Activated T-helper 1 cell treated with anti-CD3 and anti-CD28 coated beads, Interleukin-12 subunit alpha, Interleukin-12 subunit beta, Interleukin-2, Interleukin-4 antibody, amounts not matched to agents 30 ng/mL and 10 ng/mL and 1 ng/mL, durations not matched to agents 14 hours and 24 hours and 36 hours (primary cell): ENCODE data around the gene SCN4A. TPM values are rescaled to one million over a fixed set of nuclear protein-coding genes. Genes with fewer than 3 reads are reported as not detected.

ENCODE experiments used
- DNase-seq: peaks from one replicate; pipeline ENCODE4 v3.0.0; 2021; ENCODE audit warnings: low spot score
- H3K27ac Mint-ChIP-seq: one replicate; pipeline ENCODE4 v1.8.0; 2021; ENCODE audit warnings: mild to moderate bottlenecking, mixed read lengths
- H3K27me3 Mint-ChIP-seq: one replicate; pipeline ENCODE4 v1.8.0; 2022; ENCODE audit warnings: mild to moderate bottlenecking, moderate library complexity, mixed read lengths; ENCODE audit not compliant: insufficient read depth
- H3K36me3 Mint-ChIP-seq: one replicate; pipeline ENCODE4 v1.8.0; 2021; ENCODE audit warnings: low read depth, mixed read lengths
- H3K4me1 Mint-ChIP-seq: one replicate; pipeline ENCODE4 v1.8.0; 2021; ENCODE audit warnings: low read depth, mixed read lengths
- H3K4me3 Mint-ChIP-seq: one replicate; pipeline ENCODE4 v1.8.0; 2021; ENCODE audit warnings: mild to moderate bottlenecking, moderate library complexity, mixed read lengths
- H3K9me3 Mint-ChIP-seq: one replicate; pipeline ENCODE4 v1.8.0; 2021; ENCODE audit warnings: mixed read lengths
- intact Hi-C: fragments of 100-400 bp; cut with micrococcal nuclease; formaldehyde crosslinking; loops from one replicate; pipeline ENCODE4 v1.15.1; 2024
- total RNA-seq: library from RNA; stranded (reverse); gene quantifications from 2 replicates; pipeline ENCODE4 v1.2.3, GENCODE V29; 2022

Gene SCN4A
- total RNA-seq, 1 donor from 2014 or later, result 0.13 TPM

DNA sequence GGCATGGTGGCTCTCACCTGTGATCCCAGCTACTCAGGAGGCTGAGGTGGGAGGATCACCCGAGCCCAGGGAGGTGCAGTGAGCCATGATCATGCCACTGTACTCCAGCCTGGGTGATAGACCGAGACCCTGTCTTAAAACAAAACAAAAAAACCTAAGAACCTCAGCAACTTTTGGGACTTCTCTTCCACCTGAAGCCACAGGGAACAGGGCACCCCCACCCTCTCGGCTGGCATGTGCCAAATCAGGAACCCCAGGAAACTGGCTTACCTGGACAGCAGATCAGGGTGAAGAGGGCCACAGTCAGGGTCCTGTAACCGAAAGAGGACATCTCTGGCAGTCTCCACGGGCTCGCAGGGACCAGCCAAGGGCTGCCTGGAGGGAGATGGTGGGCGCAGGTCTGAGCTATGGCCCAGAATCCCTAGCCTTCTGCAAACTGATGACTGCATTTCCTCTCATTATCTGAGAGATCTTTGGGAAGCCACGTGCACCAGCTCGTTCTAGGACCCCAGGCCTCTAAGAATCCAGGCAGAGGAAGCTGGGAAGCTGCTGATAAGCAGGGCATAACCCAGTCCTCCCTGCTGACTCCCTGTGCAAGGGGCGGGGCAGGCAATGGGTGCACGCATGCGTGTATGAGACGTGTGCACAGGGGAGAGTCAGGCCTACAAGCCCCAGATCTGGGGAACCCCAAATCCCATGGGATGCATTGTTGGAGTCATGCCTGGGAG, 33.8 kb upstream of the SCN4A start:
- intact Hi-C loops, result no loop called here
- H3K27me3 Mint-ChIP-seq, result no peaks in the 10 kb centered on the region
- no peaks in the 10 kb centered on the region for H3K9me3 Mint-ChIP-seq
- no peak for DNase-seq
- no peak overlapping the region for H3K4me3 Mint-ChIP-seq
- no peak overlapping the region for H3K27ac Mint-ChIP-seq
- peaks cover 28% of the 10 kb centered on the region for H3K4me1 Mint-ChIP-seq
- peaks cover 15% of the 10 kb centered on the region for H3K36me3 Mint-ChIP-seq

DNA sequence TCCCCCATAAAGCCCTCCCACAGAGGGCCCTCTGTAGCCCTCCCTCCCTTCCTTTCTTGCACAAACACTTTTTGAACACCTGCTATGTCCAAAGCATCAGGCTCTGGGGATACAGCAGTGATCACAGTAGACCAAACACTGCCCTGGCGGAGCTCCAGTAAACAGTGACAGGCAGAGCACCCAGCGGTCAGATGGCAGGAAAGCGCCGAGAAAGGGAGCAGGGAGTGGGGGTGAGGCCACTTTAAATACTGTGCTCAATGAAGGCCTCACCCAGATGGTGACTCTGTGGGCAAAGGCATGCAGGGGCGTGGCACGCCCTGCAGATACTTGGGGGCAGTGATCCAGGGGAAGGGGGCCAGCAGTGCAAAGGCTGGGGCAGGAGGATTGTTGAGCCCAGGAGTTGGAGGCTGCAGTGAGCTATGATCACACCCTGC, 33.0 kb upstream of the SCN4A start:
- peaks cover 15% of the 10 kb centered on the region for H3K36me3 Mint-ChIP-seq
- intact Hi-C loops, result no loop called here
- no peaks in the 10 kb centered on the region for H3K9me3 Mint-ChIP-seq
- H3K4me3 Mint-ChIP-seq, result no peak overlapping the region
- no peaks in the 10 kb centered on the region for H3K27me3 Mint-ChIP-seq
- no peak overlapping the region for H3K27ac Mint-ChIP-seq
- peaks cover 28% of the 10 kb centered on the region for H3K4me1 Mint-ChIP-seq
- no peak for DNase-seq

DNA sequence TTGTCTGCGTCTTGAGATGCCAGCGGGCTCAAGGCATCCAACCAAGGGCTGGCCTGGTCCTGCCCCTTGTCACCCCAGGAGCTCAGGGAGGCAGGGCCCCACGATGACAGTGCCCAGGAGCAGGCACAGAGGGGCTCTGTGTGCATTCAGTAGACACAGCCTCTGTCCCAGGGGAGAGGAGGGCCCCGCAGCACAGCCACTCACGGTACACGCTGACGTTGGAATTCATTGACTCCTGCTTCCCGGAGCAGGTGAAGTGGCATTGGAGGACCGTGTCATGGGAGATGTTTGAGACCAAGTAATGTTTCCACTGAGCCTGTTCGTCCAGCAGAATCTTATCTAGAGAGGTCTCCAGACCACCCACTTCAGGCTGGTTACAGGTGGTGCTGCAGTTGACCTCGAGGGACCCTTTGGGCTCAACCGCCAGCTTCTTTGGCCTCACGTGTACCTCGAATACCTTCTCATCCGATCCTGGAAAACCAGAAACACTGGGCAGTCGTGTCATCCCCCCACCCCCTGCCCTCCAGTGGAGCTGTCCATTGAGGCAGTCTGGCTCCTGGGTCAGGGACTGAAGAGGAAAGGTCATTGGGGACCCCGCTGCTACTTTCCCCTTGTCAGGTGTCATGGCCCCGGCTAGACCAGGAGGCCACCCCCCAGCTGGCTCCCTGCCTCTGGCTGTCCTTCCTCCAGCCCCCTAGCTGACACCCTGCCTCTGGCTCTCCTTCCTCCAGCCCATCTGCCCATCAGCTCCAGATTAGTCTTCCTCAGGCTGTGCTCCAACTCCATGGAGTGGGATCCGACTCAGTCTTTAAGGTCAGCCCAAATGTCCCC, 32.4 kb upstream of the SCN4A start:
- Mint-ChIP-seq H3K4me1 (peaks cover 22% of the 10 kb centered on the region), H3K9me3 (no peaks in the 10 kb centered on the region), H3K4me3 (no peak overlapping the region), H3K27ac (no peak overlapping the region), H3K36me3 (peaks cover 14% of the 10 kb centered on the region), H3K27me3 (peaks cover 2% of the 10 kb centered on the region)
- DNase-seq, result no peak
- intact Hi-C loops, result no loop called here

DNA sequence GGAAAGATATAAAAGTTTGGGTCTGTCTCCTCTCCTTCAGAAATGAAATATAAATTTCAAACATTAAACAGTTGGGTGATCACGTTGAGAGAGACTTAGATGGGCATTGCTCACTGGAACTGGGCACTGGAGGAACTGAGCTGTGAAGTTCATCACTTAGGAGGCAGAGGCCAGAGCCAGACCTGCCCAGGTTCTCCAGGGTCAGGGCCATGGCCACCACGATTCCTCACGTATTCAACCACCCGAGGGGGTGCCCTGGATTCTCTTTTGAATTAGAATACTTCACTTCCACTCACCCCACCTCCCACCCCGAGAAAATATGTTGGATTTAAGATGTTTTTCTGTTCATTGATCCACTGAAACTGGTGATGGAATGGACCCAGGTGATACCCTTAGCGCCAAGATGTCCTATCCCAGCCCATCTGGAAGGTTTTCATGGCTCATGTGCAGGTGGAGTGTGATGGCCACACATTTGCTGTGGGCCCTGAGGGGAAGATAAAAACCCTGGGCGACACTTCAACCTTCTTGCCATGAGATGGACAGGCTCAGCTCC, 31.6 kb upstream of the SCN4A start:
- peaks cover 9% of the 10 kb centered on the region for H3K36me3 Mint-ChIP-seq
- H3K4me3 Mint-ChIP-seq, result no peak overlapping the region
- peaks cover 23% of the 10 kb centered on the region for H3K4me1 Mint-ChIP-seq
- no peak for DNase-seq
- no peak overlapping the region for H3K27ac Mint-ChIP-seq
- H3K9me3 Mint-ChIP-seq, result no peaks in the 10 kb centered on the region
- H3K27me3 Mint-ChIP-seq, result peaks cover 2% of the 10 kb centered on the region
- intact Hi-C loops, result no loop called here

DNA sequence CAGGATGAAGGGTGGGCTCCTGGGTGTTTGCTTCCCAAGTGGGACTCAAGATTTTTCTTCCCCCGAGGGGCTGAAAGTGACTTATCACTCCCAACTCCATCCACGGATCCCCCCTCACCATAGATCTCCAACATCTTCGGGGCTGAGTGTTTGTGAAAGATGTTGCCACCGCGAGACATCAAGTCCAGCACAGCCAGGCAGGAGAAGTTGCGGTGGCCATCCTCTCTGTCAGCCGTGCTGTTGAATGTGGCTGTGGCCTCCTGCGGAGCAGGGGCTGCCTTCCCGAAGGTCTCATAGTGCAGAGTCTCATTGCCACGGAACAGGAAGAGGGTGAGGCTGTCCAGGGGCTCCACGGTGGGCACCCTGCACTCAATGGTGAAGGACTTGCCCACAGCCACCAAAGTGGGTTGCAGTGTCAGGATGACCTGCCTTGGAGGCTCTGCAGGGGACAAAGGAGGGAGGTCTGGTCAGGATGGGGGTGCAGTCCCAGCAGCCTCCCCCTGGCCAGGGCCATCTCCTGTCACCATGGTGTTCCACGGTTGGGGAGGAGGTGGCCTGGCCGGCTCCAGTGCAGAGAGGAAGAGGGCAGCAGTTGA, 30.9 kb upstream of the SCN4A start:
- no peaks in the 10 kb centered on the region for H3K9me3 Mint-ChIP-seq
- peaks cover 8% of the 10 kb centered on the region for H3K36me3 Mint-ChIP-seq
- no peak overlapping the region for H3K27ac Mint-ChIP-seq
- H3K27me3 Mint-ChIP-seq, result peaks cover 2% of the 10 kb centered on the region
- H3K4me3 Mint-ChIP-seq, result no peak overlapping the region
- intact Hi-C loops, result no loop called here
- peaks cover 23% of the 10 kb centered on the region for H3K4me1 Mint-ChIP-seq
- no peak for DNase-seq

DNA sequence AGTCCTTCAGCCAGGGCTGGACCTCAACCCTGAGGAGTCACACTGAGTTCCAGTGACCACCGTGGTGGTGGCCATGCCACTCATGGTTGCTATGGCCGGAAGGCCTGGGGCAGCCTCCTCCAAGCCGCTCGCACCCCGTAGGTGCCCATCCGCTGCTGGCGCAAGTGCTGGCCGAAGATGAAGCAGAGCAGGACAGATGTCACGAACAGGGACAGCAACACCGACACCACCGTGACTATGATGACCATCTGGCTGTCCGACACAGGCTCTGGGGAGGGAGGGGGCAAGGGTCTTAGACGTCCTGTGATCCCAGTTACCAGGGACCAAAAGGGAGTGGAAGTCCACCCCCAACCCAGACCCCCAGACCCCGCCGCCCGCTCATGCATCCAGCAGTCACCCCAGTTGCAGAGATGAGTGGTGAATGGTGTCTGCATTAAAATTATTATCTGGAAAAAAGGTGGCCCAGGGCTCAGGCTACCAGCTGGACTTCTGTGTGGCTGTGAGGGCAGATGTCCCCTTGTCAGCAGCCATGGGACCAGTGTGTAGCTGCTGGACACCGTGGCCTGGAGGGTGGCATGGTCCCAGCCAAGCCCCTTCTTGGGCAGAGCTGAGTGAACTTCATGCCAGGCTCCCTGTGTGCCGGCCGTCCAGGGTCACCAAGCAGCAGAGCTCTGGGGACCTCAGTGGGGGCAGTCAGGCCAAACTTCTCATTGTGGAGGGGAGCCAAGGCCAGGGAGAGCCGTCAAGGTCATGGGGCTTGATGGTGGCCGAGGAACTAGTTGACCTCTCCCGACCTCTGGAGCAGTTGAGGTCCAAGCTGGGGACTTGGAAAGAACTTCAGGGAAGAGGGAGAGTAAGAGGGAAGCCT, 30.2 kb upstream of the SCN4A start:
- DNase-seq, result no peak
- H3K27ac Mint-ChIP-seq, result no peak overlapping the region

DNA sequence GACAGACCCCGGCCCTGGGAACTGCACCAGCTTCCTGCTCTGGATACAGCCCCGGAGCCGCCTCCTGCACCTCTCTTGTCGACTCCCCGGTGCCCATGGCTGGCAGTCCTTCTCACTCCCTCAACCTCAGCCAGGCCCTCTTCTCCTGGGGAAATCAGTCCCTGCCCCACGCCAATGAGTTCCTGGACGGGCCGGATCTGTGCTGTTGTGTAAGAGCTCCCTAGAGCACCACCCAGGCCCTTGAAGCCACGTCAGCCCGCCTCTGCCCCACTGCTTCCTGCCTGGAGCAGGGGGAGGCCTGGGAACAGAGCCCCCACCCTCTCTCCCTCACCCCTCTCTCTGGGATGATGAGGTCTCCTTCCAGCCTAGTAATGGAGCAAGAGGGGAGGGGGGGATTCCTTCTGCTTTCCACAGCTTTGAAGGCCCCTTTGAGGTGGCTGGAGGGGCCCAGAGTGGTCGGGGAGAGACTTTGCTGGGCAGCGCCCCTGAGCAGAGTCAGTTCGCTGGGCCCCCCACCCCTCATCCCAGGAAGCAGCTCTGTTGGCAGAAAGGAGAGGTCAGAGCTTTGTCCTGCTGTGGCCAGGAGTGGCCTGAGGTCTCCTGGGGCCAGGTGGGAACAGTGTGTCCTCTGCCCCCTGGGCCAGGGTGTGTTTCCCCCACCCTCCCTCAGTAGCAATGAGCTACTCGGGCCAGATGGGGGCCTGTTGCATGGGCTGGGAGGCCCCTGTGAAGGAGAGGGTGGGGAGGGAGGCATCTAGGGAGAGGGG, 29.2 kb upstream of the SCN4A start:
- no peak for DNase-seq
- Mint-ChIP-seq H3K9me3 (no peaks in the 10 kb centered on the region), H3K27ac (no peak overlapping the region), H3K27me3 (peaks cover 5% of the 10 kb centered on the region), H3K4me3 (no peak overlapping the region), H3K36me3 (peaks cover 6% of the 10 kb centered on the region), H3K4me1 (peaks cover 24% of the 10 kb centered on the region)
- intact Hi-C loops, result no loop called here

More for the DNA sequence above, 30.2 kb upstream of the SCN4A start:
- Mint-ChIP-seq H3K27me3 (peaks cover 2% of the 10 kb centered on the region), H3K9me3 (no peaks in the 10 kb centered on the region), H3K4me3 (no peak overlapping the region), H3K4me1 (peaks cover 20% of the 10 kb centered on the region), H3K36me3 (peaks cover 8% of the 10 kb centered on the region)
- intact Hi-C loops, result no loop called here

DNA sequence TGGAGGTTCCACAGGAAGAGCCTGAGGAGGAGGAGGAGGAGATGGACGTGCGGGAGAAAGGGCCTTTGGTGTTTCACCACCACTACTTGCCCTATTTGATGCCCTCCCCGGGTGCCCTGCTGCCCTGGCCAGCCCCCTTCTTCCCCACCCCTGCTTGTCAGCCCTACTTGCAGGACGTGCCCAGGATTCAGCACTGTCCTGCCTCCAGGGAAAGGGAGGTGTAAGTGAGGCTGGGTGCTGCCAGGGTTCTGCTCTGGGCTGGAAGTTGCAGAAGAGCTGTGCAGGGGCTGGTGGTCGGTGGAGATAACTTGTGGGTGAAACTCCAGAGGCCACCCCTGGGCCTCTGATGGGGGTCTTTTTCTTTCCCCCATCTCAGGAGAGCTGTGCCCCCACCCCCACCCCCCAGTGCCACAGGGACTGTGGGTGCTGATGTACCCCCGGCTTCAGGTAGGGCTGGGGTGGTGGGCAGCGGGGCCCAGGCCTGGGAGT, 28.4 kb upstream of the SCN4A start:
- Mint-ChIP-seq H3K27ac (no peak overlapping the region), H3K36me3 (peaks cover 6% of the 10 kb centered on the region), H3K9me3 (no peaks in the 10 kb centered on the region), H3K4me3 (no peak overlapping the region), H3K27me3 (peaks cover 13% of the 10 kb centered on the region), H3K4me1 (peaks cover 28% of the 10 kb centered on the region)
- no peak for DNase-seq
- intact Hi-C loops, result no loop called here

DNA sequence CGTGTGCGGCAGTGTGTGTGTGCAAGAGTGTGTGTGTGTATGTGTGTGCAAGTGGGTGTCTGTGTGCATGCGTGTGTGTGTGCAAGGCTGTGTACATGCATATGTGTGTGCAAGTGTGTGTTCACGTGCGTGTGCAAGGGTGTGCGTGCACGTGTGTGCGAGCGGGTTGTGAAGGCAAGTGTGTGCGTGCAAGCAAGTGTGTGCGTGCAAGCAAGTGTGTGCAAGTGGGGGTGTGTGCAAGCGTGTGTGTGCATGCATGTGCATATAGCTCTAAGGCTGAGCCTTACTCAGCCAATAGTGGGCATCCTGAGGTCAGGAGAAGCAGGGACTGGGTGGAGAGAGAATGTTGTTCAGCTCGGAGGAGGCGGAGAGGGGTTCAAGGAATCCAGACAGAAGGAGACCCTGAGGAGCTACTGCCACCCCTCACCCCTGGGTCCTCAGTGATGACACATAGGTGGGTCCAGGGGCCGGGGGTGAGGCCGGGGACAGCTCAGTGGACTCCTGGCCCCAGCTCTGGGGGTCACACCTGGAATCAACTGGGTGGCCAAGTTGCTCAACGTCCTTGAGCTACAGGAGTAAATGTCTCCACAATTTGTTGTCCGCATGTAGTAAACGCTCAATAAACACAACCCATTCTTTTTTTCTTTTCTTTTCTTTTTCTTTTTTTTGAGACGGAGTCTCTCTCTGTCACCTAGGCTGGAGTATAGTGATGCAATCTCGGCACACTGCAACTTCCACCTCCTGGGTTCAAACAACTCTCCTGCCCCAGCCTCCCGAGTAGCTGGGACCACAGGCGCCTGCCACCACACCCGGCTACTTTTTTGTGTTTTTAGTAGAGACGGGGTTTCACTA, 27.2 kb upstream of the SCN4A start:
- Mint-ChIP-seq H3K4me3 (peak overlapping the region; percentile 82), H3K4me1 (peaks cover 34% of the 10 kb centered on the region), H3K27ac (no peak overlapping the region), H3K27me3 (peaks cover 15% of the 10 kb centered on the region), H3K36me3 (peaks cover 9% of the 10 kb centered on the region), H3K9me3 (no peaks in the 10 kb centered on the region)
- intact Hi-C loops, result loop anchor here (5.0 kb wide), 1 partner anchor 53 kb away; no protein-coding TSS in a partner anchor
- DNase-seq, result no peak

DNA sequence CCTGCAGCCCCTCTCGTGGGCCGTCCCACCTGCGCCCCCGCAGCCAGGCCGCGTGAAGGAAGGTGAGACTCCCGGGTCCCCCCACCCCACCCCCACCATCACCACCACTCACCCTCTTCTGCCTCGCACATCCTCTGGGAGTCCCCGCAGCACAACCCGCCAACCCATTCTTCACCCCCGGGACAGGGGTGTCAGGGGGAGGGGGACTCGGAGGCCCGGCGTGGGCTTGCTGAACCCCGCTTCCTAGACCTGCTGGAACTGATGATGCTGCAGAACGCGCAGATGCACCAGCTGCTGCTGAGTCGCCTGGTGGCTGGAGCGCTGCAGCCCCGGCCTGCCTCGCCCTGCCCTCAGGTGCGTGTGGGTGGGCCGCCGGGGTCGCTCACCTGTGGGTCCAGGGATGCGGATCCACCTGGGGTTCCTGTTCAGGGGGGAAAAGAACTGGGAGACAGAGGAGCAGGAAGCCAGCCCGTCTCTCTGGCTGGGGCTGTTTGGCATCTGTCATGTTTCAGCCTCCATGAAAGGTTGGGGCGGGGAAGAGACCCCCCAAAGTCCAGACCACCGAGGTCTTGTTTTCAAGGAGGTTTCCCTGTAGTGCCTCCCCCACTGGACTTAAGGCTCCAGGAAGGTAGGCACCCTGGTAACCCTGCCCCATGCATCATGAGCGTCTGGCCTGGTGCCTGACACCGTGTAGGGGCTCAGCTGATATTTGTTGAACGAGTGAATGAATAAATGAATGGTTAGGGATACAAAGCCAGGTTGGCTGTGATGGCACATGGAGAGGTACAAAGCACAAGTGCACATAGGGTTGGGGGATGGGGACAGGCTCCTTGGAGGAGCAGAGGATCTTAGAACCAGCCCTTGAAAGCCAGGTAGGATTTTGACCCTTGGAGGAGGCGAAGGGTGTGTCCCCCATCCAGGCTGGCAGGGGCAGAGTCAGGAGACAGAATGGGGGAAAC, 26.3 kb upstream of the SCN4A start:
- Mint-ChIP-seq H3K27me3 (peaks cover 17% of the 10 kb centered on the region), H3K4me3 (peak overlapping the region; percentile 82), H3K4me1 (peaks cover 37% of the 10 kb centered on the region), H3K36me3 (peaks cover 6% of the 10 kb centered on the region), H3K27ac (peak overlapping the region; percentile 52), H3K9me3 (no peaks in the 10 kb centered on the region)
- no peak for DNase-seq
- intact Hi-C loops, result loop anchor here (1.0 to 5.0 kb wide), 3 partner anchors 14 to 52 kb away; partner anchors contain the start of gene ICAM2
